ENCODE measurements around the gene KRTAP5-11. TPM values are rescaled to one million over a fixed set of nuclear protein-coding genes. Genes with fewer than 3 reads are reported as not detected.

The KRTAP5-11 gene, protein sequence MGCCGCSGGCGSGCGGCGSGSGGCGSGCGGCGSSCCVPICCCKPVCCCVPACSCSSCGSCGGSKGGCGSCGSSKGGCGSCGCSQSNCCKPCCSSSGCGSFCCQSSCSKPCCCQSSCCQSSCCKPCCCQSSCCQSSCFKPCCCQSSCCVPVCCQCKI
- not detected in 2 replicates for total RNA-seq

DNA sequence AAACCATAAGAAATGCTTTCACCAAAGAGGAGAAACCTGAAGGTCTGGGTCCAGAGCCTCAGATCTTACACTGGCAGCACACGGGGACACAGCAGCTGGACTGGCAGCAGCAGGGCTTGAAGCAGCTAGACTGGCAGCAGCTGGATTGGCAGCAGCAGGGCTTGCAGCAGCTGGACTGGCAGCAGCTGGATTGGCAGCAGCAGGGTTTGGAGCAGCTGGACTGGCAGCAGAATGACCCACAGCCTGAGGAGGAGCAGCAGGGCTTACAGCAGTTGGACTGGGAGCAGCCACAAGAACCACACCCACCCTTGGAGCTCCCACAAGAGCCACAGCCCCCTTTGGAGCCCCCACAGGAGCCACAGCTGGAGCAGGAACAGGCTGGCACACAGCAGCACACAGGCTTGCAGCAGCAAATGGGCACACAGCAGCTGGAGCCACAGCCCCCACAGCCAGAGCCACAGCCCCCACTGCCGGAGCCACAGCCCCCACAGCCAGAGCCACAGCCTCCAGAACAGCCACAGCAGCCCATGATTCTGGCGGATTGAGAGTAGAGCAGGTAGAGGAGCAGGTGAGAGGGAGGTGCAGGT lies at the start of gene KRTAP5-11:
TSS of gene KRTAP5-11 (minus strand) at position 567 of the 587 bp plus-strand sequence. CDS start at position 529, 38 bp downstream.

DNA sequence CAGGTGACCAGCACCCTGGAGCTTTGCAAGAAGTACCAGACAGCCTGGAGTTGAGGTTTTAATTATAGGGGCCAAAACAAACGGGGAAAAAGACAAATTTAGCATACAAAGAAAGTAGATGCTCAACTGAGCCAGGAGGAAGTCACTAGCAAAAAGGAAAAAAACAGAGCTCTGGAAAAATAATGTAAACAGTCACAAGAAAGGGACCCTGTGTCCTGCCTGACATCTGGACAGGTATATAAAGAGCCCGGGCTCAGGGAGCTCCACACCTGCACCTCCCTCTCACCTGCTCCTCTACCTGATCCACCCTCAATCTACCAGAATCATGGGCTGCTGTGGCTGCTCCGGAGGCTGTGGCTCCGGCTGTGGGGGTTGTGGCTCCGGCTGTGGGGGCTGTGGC lies 17.4 kb downstream of the KRTAP5-11 start, which contains the start of gene KRTAP5-10:
TSS of gene KRTAP5-10 (plus strand) at position 301 of the 400 bp plus-strand sequence. CDS start at position 326, 25 bp downstream.

DNA sequence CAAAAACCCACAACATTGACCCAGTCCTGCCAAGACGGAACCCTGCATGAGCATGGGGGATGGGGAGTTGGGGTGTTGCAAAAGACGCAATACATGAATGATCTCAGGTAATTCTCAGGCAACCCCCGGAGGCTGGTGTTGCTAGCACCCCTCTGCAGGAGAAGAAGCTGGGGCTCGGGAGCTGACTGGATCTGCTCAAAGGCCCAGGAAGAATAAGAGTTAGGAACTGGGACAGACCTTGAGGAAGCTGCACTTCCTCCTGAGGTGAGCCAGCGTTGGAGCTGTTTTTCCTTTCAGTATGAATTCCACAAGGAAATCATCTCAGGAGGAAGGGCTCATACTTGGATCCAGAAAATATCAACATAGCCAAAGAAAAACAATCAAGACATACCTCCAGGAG lies 34.6 kb downstream of the KRTAP5-11 start, which contains the start of gene KRTAP5-9:
TSS of gene KRTAP5-9 (plus strand) at position 301 of the 400 bp plus-strand sequence. CDS start 238 bp downstream, outside the sequence.

DNA sequence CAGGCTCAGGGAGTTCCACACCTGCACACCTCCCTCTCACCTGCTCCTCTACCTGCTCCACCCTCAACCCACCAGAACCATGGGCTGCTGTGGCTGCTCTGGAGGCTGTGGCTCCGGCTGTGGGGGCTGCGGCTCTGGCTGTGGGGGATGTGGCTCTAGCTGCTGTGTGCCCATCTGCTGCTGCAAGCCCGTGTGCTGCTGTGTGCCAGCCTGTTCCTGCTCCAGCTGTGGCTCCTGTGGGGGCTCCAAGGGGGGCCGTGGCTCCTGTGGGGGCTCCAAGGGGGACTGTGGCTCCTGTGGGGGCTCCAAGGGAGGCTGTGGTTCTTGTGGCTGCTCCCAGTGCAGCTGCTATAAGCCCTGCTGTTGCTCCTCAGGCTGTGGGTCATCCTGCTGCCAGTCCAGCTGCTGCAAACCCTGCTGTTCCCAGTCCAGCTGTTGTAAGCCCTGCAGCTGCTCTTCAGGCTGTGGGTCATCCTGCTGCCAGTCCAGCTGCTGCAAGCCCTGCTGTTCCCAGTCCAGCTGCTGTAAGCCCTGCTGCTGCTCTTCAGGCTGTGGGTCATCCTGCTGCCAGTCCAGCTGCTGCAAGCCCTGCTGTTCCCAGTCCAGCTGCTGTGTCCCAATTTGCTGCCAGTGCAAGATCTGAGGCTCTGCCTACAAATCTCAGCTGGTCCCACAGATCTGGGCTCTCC lies 44.6 kb downstream of the KRTAP5-11 start, which contains the start of gene KRTAP5-8:
TSS of gene KRTAP5-8 (plus strand) at position 49 of the 689 bp plus-strand sequence. CDS start at position 80, 31 bp downstream.

Other genes with a start within 250 kb of the KRTAP5-11 start
- gene DHCR7, start 134.5 kb downstream of the KRTAP5-11 start, total RNA-seq: 40.7 and 78.4 TPM in 2 replicates
- gene NADSYN1, start 129.7 kb downstream of the KRTAP5-11 start, total RNA-seq: 70.9 and 118 TPM in 2 replicates
- not detected in 2 replicates for gene KRTAP5-7, start 55.6 kb downstream of the KRTAP5-11 start, total RNA-seq
- gene KRTAP5-8, start 44.9 kb downstream of the KRTAP5-11 start, total RNA-seq: not detected in 2 replicates
- not detected in 2 replicates for gene KRTAP5-9, start 34.5 kb downstream of the KRTAP5-11 start, total RNA-seq
- gene KRTAP5-10, start 17.3 kb downstream of the KRTAP5-11 start, total RNA-seq: not detected in 2 replicates